MCF 10A (cell line): ENCODE measurements around the gene NT5DC3. TPM values are rescaled to one million over a fixed set of nuclear protein-coding genes. Genes with fewer than 3 reads are reported as not detected.

Experiments
- BruUV-seq: library from RNA; stranded (reverse); fragments of 400-500 nt; replicated peaks from 2 replicates; lab custom pipeline; 2021; lab: Mats Ljungman, UMichigan
- CTCF ChIA-PET: fragments of 300-600 bp; sonication (Branson Sonifier 250); formaldehyde crosslinking; extraction: SDS; loops from one replicate; lab custom pipeline; 2021; ENCODE audit warnings: antibody characterized with exemption, inconsistent platforms; lab: Yijun Ruan, JAX
- POLR2A ChIA-PET: fragments of 300-600, 350-650 bp; sonication (Branson Sonifier 250); formaldehyde crosslinking; extraction: SDS; loops from one replicate; lab custom pipeline; 2020; ENCODE audit warnings: antibody characterized with exemption, inconsistent platforms; lab: Yijun Ruan, JAX
- DNase-seq: peaks from one replicate; pipeline ENCODE4 v3.0.0-alpha.2; 2018; ENCODE audit not compliant: unreplicated experiment
- H3K27ac Mint-ChIP-seq: one replicate; pipeline ENCODE4 v1.8.0; 2022; ENCODE audit warnings: mild to moderate bottlenecking, low read depth, mixed read lengths; ENCODE audit not compliant: unreplicated experiment
- H3K27me3 Mint-ChIP-seq: one replicate; pipeline ENCODE4 v1.8.0; 2022; ENCODE audit warnings: mixed read lengths; ENCODE audit not compliant: insufficient read depth, unreplicated experiment
- H3K36me3 Mint-ChIP-seq: one replicate; pipeline ENCODE4 v1.8.0; 2022; ENCODE audit warnings: mild to moderate bottlenecking, moderate library complexity, mixed read lengths; ENCODE audit not compliant: insufficient read depth, unreplicated experiment
- H3K4me1 Mint-ChIP-seq: one replicate; pipeline ENCODE4 v1.8.0; 2022; ENCODE audit warnings: mixed read lengths; ENCODE audit not compliant: insufficient read depth, unreplicated experiment
- H3K4me3 Mint-ChIP-seq: one replicate; pipeline ENCODE4 v1.8.0; 2022; ENCODE audit warnings: mild to moderate bottlenecking, moderate library complexity, mixed read lengths; ENCODE audit not compliant: unreplicated experiment
- H3K9me3 Mint-ChIP-seq: one replicate; pipeline ENCODE4 v1.8.0; 2022; ENCODE audit warnings: mixed read lengths; ENCODE audit not compliant: unreplicated experiment
- CTCF ChIP-seq: fragments of 200-600 bp; IDR thresholded peaks from one replicate; pipeline ENCODE4 v1.8.0; 2022; ENCODE audit warnings: antibody characterized with exemption, mild to moderate bottlenecking; ENCODE audit not compliant: unreplicated experiment
- intact Hi-C: fragments of 100-400 bp; cut with micrococcal nuclease; formaldehyde crosslinking; loops from 2 replicates; pipeline ENCODE4 v1.14.1; 2022
- total RNA-seq: library from RNA; stranded (reverse); gene quantifications from 2 replicates; pipeline ENCODE4 v1.2.3, GENCODE V29; 2022

NT5DC3 gene
- total RNA-seq, 1 experiment from 2014 or later, result 15.1 TPM

GRCh38 chr12:103801709-103802585 lies 39.1 kb downstream of the NT5DC3 start:
- H3K27ac Mint-ChIP-seq, result no peak overlapping the region
- H3K27me3 Mint-ChIP-seq, result no peaks in the 10 kb centered on the region
- no peak for TF ChIP-seq CTCF
- DNase-seq, result peak; percentile 9
- POLR2A ChIA-PET, result interaction anchor here (1.2 kb wide), 1 partner anchor 128 kb away, joined by 4 read pairs; the partner anchor contains the start of gene HSP90B1
- peaks cover 60% of the 10 kb centered on the region for H3K4me1 Mint-ChIP-seq
- CTCF ChIA-PET, result interaction anchor here (0.6 to 2.1 kb wide), 5 partner anchors 31 to 142 kb away, joined by 3 to 7 read pairs (median 4); partner anchors contain the start of gene NT5DC3
- peaks cover 22% of the 10 kb centered on the region for H3K36me3 Mint-ChIP-seq
- no peaks in the 10 kb centered on the region for H3K9me3 Mint-ChIP-seq
- intact Hi-C loops, result no loop called here
- BruUV-seq, result no TSS peak
- no peak overlapping the region for H3K4me3 Mint-ChIP-seq

- DNase-seq, result peak; percentile 93
- no peaks in the 10 kb centered on the region for H3K27me3 Mint-ChIP-seq
- peaks cover 47% of the 10 kb centered on the region for H3K4me1 Mint-ChIP-seq
- peak overlapping the region; percentile 45 for H3K4me3 Mint-ChIP-seq
- H3K36me3 Mint-ChIP-seq, result peaks cover 30% of the 10 kb centered on the region
- POLR2A ChIA-PET, result no interaction called here
- CTCF ChIA-PET, result interaction anchor here (2.0 kb wide), 1 partner anchor 40 kb away, joined by 7 read pairs; the partner anchor contains the start of gene NT5DC3
- intact Hi-C loops, result no loop called here
- H3K9me3 Mint-ChIP-seq, result no peaks in the 10 kb centered on the region
- TF ChIP-seq CTCF, result no peak
- no TSS peak for BruUV-seq
- H3K27ac Mint-ChIP-seq, result peak overlapping the region; percentile 78
These were observed 40.9 kb downstream of the NT5DC3 start for GRCh38 chr12:103799857-103800771.

GRCh38 chr12:103799504-103799856 lies 41.6 kb downstream of the NT5DC3 start:
- Mint-ChIP-seq H3K36me3 (peaks cover 36% of the 10 kb centered on the region), H3K27me3 (no peaks in the 10 kb centered on the region), H3K27ac (peak overlapping the region; percentile 78), H3K9me3 (no peaks in the 10 kb centered on the region), H3K4me3 (no peak overlapping the region), H3K4me1 (peaks cover 41% of the 10 kb centered on the region)
- no peak for TF ChIP-seq CTCF
- no peak for DNase-seq
- intact Hi-C loops, result no loop called here
- no TSS peak for BruUV-seq
- POLR2A ChIA-PET, result no interaction called here
- CTCF ChIA-PET, result no interaction called here

GRCh38 chr12:103798586-103798985 lies 42.4 kb downstream of the NT5DC3 start:
- DNase-seq, result no peak
- ChIA-PET CTCF (no interaction called here), POLR2A (no interaction called here)
- Mint-ChIP-seq H3K9me3 (no peaks in the 10 kb centered on the region), H3K27me3 (no peaks in the 10 kb centered on the region), H3K4me1 (peaks cover 35% of the 10 kb centered on the region), H3K27ac (no peak overlapping the region), H3K36me3 (peaks cover 41% of the 10 kb centered on the region), H3K4me3 (no peak overlapping the region)
- no peak for TF ChIP-seq CTCF
- intact Hi-C loops, result no loop called here
- no TSS peak for BruUV-seq
